ENCODE data around the gene ERGIC1. TPM values are rescaled to one million over a fixed set of nuclear protein-coding genes. Genes with fewer than 3 reads are reported as not detected.

The ERGIC1 gene
- total and polyA plus RNA-seq, 10 of the 15 experiments (the other 5 are each of a cell fraction or from before 2014, with no cell fraction given) = 8.8 to 104 (median 76.3) TPM

- Histone ChIP-seq H3K79me2 (ENCODE audit: control insufficient read depth, insufficient read depth, low read length) (peaks cover 62% of the 10 kb centered on the region), H3K4me1 (ENCODE audit: control insufficient read depth, insufficient read depth, low read length) (peaks cover 31% of the 10 kb centered on the region), H3K9ac (ENCODE audit: control insufficient read depth, insufficient read depth, low read length) (peak overlapping the region; percentile 78; the same call in 1 of the 2 replicates), H3K4me2 (ENCODE audit: control insufficient read depth, insufficient read depth) (peak overlapping the region; percentile 100), H3K4me3 (peak overlapping the region; percentile 97), H3K36me3 (ENCODE audit: control insufficient read depth in 2 of 2, insufficient read depth in 2 of 2, low read length in 1 of 2) (peaks cover 0 to 8% of the 10 kb centered on the region in 2 experiments; a peak in 2 of 4 replicates), H3K9me3 (replicated peaks; ENCODE audit: control insufficient read depth, insufficient read depth, low read length) (no peaks in the 10 kb centered on the region), H4K20me1 (ENCODE audit: control insufficient read depth, insufficient read depth) (no peaks in the 10 kb centered on the region), H3K27me3 (replicated peaks in 1 of 2; ENCODE audit: control insufficient read depth in 2 of 2, insufficient read depth in 2 of 2, low read length in 1 of 2) (no peaks in the 10 kb centered on the region), H2AFZ (ENCODE audit: control insufficient read depth, low read depth, low read length) (peak overlapping the region; percentile 81; the same call in 1 of the 2 replicates), H3K27ac (ENCODE audit: control insufficient read depth, insufficient read depth) (peak overlapping the region; percentile 95)
- ATAC-seq = no peak
- BruUV-seq (replicated peaks) = no TSS peak
- FAIRE-seq = no peak
- intact Hi-C loops (cut with micrococcal nuclease; ENCODE audit: unreplicated experiment) = loop anchor here (5.0 to 10.0 kb wide), 3 partner anchors 69 to 494 kb away; no protein-coding TSS in a partner anchor
- in situ Hi-C loops (cut with MboI) = no loop called here
- POLR2A ChIA-PET = interaction anchor here (0.6 to 3.9 kb wide), 6 partner anchors 8 to 67 kb away, joined by 3 to 45 read pairs (median 4); partner anchors contain the start of gene DUSP1
- no peak for DNase-seq (ENCODE audit: low read depth, low spot score)
- SMC1A ChIA-PET (ENCODE audit: uncharacterized antibody, unreplicated experiment) = interaction anchor here (0.9 to 5.5 kb wide), 4 partner anchors 9 to 62 kb away, joined by 3 to 44 read pairs (median 14); no protein-coding TSS in a partner anchor
- WGBS (ENCODE audit: insufficient coverage, insufficient replicate concordance, low lambda C conversion rate, missing lambda C conversion rate) = 100% methylated on average over 3 of the region's 3 CpGs
- CTCF ChIA-PET = interaction anchor here (0.9 to 4.1 kb wide), 3 partner anchors 10 to 66 kb away, joined by 3 to 22 read pairs (median 6); no protein-coding TSS in a partner anchor
- RAD21 ChIA-PET (ENCODE audit: unreplicated experiment) = interaction anchor here (0.7 to 3.4 kb wide), 4 partner anchors 43 to 67 kb away, joined by 3 to 35 read pairs (median 11); partner anchors contain the start of gene DUSP1
- TF ChIP-seq ZNF687 (IDR thresholded peaks at IDR 0.05) (no peak), HDAC2 (IDR thresholded peaks at IDR 0.05) (no peak), ZNF207 (IDR thresholded peaks at IDR 0.05; ENCODE audit: borderline replicate concordance) (0 out of 2 replicates have a peak, but pooled peaks have one; percentile 22), RAD21 (IDR thresholded peaks at IDR 0.05; ENCODE audit: insufficient read depth, low read depth, low read length) (no peak), KLF5 (IDR thresholded peaks at IDR 0.05; ENCODE audit: partially characterized antibody) (no peak), MEF2B (IDR thresholded peaks at IDR 0.05; ENCODE audit: partially characterized antibody, poor library complexity, severe bottlenecking) (no peak), MAX (IDR thresholded peaks at IDR 0.05; ENCODE audit: low read depth, low read length) (no peak), CEBPB (IDR thresholded peaks at IDR 0.05; ENCODE audit: borderline replicate concordance in 1 of 2, low read depth in 2 of 2, low read length in 2 of 2) (no peak), NKRF (conservative IDR thresholded peaks at IDR 0.05) (0 out of 2 replicates have a peak, but pooled peaks have one; percentile 6), STAT3 (IDR thresholded peaks at IDR 0.05; ENCODE audit: low read depth, low read length) (no peak), SRF (IDR thresholded peaks at IDR 0.05; ENCODE audit: low read depth in 2 of 2, low read length in 2 of 2) (no peak), TAF1 (IDR thresholded peaks at IDR 0.05; ENCODE audit: borderline replicate concordance, low read depth, low read length) (0 out of 2 replicates have a peak, but pooled peaks have one; percentile 0), RCOR1 (conservative IDR thresholded peaks at IDR 0.05; ENCODE audit: low read depth, low read length) (no peak), CREB1 (IDR thresholded peaks at IDR 0.05; ENCODE audit: low read depth) (no peak), ELK1 (IDR thresholded peaks at IDR 0.05; ENCODE audit: low read depth, low read length) (no peak)
Observed at GRCh38 chr5:172838151-172838875, 4.3 kb downstream of the ERGIC1 start.
